ENCODE measurements around the gene ATP8A2.

DNA sequence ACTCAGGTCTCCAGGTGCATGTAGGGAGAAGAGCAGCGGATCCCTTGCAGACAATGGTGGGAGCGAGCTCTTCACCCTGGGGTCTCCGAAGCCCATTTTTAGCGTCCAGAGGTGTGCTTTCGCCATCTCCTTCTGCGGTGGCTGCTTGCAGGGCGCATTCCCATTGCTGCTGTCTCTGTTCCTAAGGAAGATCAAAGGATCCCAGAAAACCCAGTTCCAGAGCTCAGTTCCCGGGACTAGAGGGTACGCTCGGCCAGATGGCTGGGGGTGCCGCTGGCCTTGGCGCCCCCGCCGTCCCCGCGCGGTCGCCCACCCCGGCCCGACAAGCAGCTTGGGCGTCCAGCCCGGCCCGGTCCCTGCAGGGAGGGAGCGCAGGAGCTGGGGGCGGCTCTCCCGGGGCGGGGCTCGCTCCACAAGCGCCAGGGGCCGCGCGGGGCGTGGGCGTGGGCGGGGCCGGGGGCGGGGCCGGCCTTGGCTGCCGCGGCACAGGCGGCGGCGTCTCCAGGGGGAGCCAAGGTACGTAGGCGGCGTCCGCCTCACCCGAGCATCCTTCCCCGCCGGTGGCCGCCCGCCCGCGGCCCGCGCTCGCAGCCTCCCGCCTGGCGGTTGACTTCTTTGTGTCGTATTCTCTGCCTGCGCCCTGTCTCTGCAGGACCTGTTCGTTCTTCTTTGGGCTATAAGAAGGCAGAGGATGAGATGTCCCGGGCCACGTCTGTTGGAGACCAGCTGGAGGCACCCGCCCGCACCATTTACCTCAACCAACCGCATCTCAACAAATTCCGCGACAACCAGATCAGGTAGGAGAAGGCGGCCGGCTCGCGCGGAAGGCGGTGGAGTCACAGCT is 96.8 kb downstream of the ATP8A2 start:
- TF ChIP-seq, protein P1, sequence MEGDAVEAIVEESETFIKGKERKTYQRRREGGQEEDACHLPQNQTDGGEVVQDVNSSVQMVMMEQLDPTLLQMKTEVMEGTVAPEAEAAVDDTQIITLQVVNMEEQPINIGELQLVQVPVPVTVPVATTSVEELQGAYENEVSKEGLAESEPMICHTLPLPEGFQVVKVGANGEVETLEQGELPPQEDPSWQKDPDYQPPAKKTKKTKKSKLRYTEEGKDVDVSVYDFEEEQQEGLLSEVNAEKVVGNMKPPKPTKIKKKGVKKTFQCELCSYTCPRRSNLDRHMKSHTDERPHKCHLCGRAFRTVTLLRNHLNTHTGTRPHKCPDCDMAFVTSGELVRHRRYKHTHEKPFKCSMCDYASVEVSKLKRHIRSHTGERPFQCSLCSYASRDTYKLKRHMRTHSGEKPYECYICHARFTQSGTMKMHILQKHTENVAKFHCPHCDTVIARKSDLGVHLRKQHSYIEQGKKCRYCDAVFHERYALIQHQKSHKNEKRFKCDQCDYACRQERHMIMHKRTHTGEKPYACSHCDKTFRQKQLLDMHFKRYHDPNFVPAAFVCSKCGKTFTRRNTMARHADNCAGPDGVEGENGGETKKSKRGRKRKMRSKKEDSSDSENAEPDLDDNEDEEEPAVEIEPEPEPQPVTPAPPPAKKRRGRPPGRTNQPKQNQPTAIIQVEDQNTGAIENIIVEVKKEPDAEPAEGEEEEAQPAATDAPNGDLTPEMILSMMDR (IDR thresholded peaks at IDR 0.05): peak; percentile 27
- TF ChIP-seq ZFX (IDR thresholded peaks at IDR 0.05; ENCODE audit: borderline replicate concordance): no peak

Measured in 22Rv1 (cell line).